ENCODE results near the gene SEPHS2. TPM values are rescaled to one million over a fixed set of nuclear protein-coding genes. Genes with fewer than 3 reads are reported as not detected.

The SEPHS2 gene
- total RNA-seq, 1 donor from 2014 or later = 37.0 TPM

GRCh38 chr16:30459456-30459855, 13.8 kb upstream of the SEPHS2 start:
- Histone ChIP-seq H3K79me2 (ENCODE audit: insufficient read depth, low read length) (no peaks in the 10 kb centered on the region), H2AFZ (ENCODE audit: low read depth, low read length) (no peak overlapping the region), H4K20me1 (ENCODE audit: insufficient read depth, low read length) (no peaks in the 10 kb centered on the region), H3K27ac (ENCODE audit: low read depth, low read length) (no peak overlapping the region), H3K9me3 (ENCODE audit: insufficient read depth, low read depth, low read length) (no peaks in the 10 kb centered on the region), H3K4me1 (ENCODE audit: insufficient read depth, low read length) (no peaks in the 10 kb centered on the region), H3K4me2 (ENCODE audit: low read length) (no peak overlapping the region), H3K36me3 (ENCODE audit: insufficient read depth, low read length) (no peaks in the 10 kb centered on the region), H3K27me3 (ENCODE audit: insufficient read depth, low read length) (no peaks in the 10 kb centered on the region), H3K4me3 (ENCODE audit: insufficient read depth, low read depth, low read length) (no peak overlapping the region), H3K9ac (ENCODE audit: low read length) (no peak overlapping the region)
- no peaks in the 10 kb centered on the region for H3K36me3 Mint-ChIP-seq (ENCODE audit: low read depth, unreplicated experiment)
- peaks cover 3% of the 10 kb centered on the region for H3K9me3 Mint-ChIP-seq (ENCODE audit: unreplicated experiment)
- DNase-seq (ENCODE audit: low read depth) = no peak
- no peaks in the 10 kb centered on the region for H3K4me1 Mint-ChIP-seq (ENCODE audit: low read depth, unreplicated experiment)
- FAIRE-seq = no peak
- peaks cover 16% of the 10 kb centered on the region for H3K27me3 Mint-ChIP-seq (ENCODE audit: low read depth, unreplicated experiment)
- TF ChIP-seq EZH2 (IDR thresholded peaks at IDR 0.05; ENCODE audit: insufficient read depth, low read length) = no peak
- TF ChIP-seq CTCF (IDR thresholded peaks at IDR 0.05; ENCODE audit: insufficient read depth, low read depth, low read length) = no peak
- H3K4me3 Mint-ChIP-seq (ENCODE audit: unreplicated experiment) = no peak overlapping the region
- H3K27ac Mint-ChIP-seq (ENCODE audit: unreplicated experiment) = no peak overlapping the region

GRCh38 chr16:30458561-30459394, 13.1 kb upstream of the SEPHS2 start:
- H2AFZ ChIP-seq (ENCODE audit: low read depth, low read length) = no peak overlapping the region

More at GRCh38 chr16:30458561-30459394, 13.1 kb upstream of the SEPHS2 start:
- H3K36me3 ChIP-seq (ENCODE audit: insufficient read depth, low read length) = no peaks in the 10 kb centered on the region
- Mint-ChIP-seq H3K9me3 (ENCODE audit: unreplicated experiment) (peaks cover 3% of the 10 kb centered on the region), H3K36me3 (ENCODE audit: low read depth, unreplicated experiment) (no peaks in the 10 kb centered on the region), H3K27me3 (ENCODE audit: low read depth, unreplicated experiment) (peaks cover 23% of the 10 kb centered on the region), H3K4me1 (ENCODE audit: low read depth, unreplicated experiment) (no peaks in the 10 kb centered on the region), H3K27ac (ENCODE audit: unreplicated experiment) (no peak overlapping the region), H3K4me3 (ENCODE audit: unreplicated experiment) (no peak overlapping the region)
- no peaks in the 10 kb centered on the region for H3K9me3 ChIP-seq (ENCODE audit: insufficient read depth, low read depth, low read length)
- no peaks in the 10 kb centered on the region for H4K20me1 ChIP-seq (ENCODE audit: insufficient read depth, low read length)
- H3K4me2 ChIP-seq (ENCODE audit: low read length) = no peak overlapping the region
- FAIRE-seq (no peak), DNase-seq (ENCODE audit: low read depth) (no peak)
- TF ChIP-seq EZH2 (IDR thresholded peaks at IDR 0.05; ENCODE audit: insufficient read depth, low read length) (no peak), CTCF (IDR thresholded peaks at IDR 0.05; ENCODE audit: insufficient read depth, low read depth, low read length) (no peak)
- H3K79me2 ChIP-seq (ENCODE audit: insufficient read depth, low read length) = no peaks in the 10 kb centered on the region
- no peaks in the 10 kb centered on the region for H3K4me1 ChIP-seq (ENCODE audit: insufficient read depth, low read length)
- H3K9ac ChIP-seq (ENCODE audit: low read length) = no peak overlapping the region
- H3K27ac ChIP-seq (ENCODE audit: low read depth, low read length) = no peak overlapping the region
- H3K27me3 ChIP-seq (ENCODE audit: insufficient read depth, low read length) = peaks cover 3% of the 10 kb centered on the region
- H3K4me3 ChIP-seq (ENCODE audit: insufficient read depth, low read depth, low read length) = no peak overlapping the region

All from astrocyte (in vitro differentiated cells and primary cell).